Muscle of leg (tissue), 11 donors: ENCODE data around the gene SIX2. TPM values are rescaled to one million over a fixed set of nuclear protein-coding genes. Genes with fewer than 3 reads are reported as not detected.

Experiments
- DNase-seq: peaks from one replicate; pipeline ENCODE4 v3.0.0; 2013
- H3K27ac ChIP-seq: one replicate; pipeline ENCODE4 v1.5.1; 2013; ENCODE audit warnings: mild to moderate bottlenecking, low read length, control low read depth
- H3K27me3 ChIP-seq: one replicate; pipeline ENCODE4 v1.6.1; 2013; ENCODE audit warnings: low read length; ENCODE audit not compliant: control insufficient read depth, insufficient read depth
- H3K36me3 ChIP-seq: one replicate; pipeline ENCODE4 v1.6.1; 2013; ENCODE audit warnings: low read length; ENCODE audit not compliant: control insufficient read depth, insufficient read depth
- H3K4me1 ChIP-seq: one replicate; pipeline ENCODE4 v1.6.1; 2013; ENCODE audit warnings: low read length; ENCODE audit not compliant: control insufficient read depth, insufficient read depth
- H3K4me3 ChIP-seq: one replicate; pipeline ENCODE4 v1.5.1; 2013; ENCODE audit warnings: low read length, control low read depth
- H3K9me3 ChIP-seq: replicated peaks from 2 replicates; pipeline ENCODE4 v1.6.1; 2013; ENCODE audit warnings: low read depth, low read length; ENCODE audit not compliant: control insufficient read depth
- WGBS: methylation state at CpG from one replicate; pipeline ENCODE4 v1.1.5; 2013; ENCODE audit warnings: missing lambda C conversion rate; ENCODE audit not compliant: insufficient coverage; 5-methylcytosine and 5-hydroxymethylcytosine counted together
- polyA plus RNA-seq, 8 donors: library from polyadenylated mRNA; unstranded; fragments of 120-200 nt; gene quantifications; one replicate each; pipeline versions ENCODE4 v1.2.1 to v1.2.3, GENCODE V29; 2013; ENCODE audit warnings: inconsistent platforms in 1 of 8, low replicate concordance in 1 of 8; ENCODE audit not compliant: insufficient read length in 8 of 8, insufficient read depth in 1 of 8
- total RNA-seq: library from RNA; stranded (reverse); fragments of 120-200 nt; gene quantifications from one replicate; pipeline ENCODE4 v1.2.4, GENCODE V29; 2013

The SIX2 gene
- total and polyA plus RNA-seq, 9 donors = 3.3 to 20.0 (median 15.6) TPM

GRCh38 chr2:45024600-45025291, 15.5 kb upstream of the SIX2 start:
- Histone ChIP-seq H3K9me3 (no peaks in the 10 kb centered on the region), H3K27ac (no peak overlapping the region), H3K4me3 (no peak overlapping the region), H3K36me3 (no peaks in the 10 kb centered on the region), H3K4me1 (peaks cover 12% of the 10 kb centered on the region), H3K27me3 (peaks cover 13% of the 10 kb centered on the region)
- WGBS = 100% methylated on average over 1 of the region's 7 CpGs
- DNase-seq = peak; percentile 57

DNA sequence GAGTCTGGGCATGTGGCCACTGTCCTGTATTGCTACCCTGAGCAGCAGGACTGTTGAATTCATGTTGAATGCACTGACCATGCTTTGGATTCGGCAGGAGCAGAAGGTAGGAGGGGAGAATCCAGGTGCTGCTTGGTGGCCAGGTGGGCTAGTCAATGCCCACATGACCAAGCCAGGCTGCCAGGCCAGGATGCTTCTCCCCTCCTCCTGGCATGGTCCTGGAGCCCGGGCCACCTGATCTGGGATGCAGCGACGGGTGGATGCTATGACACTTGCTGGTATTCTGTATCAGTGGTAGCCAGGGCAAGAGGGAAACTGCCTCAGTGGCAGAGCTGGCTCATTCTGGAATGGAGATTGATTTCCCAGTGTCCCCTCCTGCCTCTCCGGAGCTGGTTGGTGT, 14.8 kb upstream of the SIX2 start:
- peaks cover 6% of the 10 kb centered on the region for H3K4me1 ChIP-seq
- no peak overlapping the region for H3K27ac ChIP-seq
- 80% methylated on average over 3 of the region's 5 CpGs for WGBS
- peaks cover 10% of the 10 kb centered on the region for H3K27me3 ChIP-seq
- no peak for DNase-seq
- no peak overlapping the region for H3K4me3 ChIP-seq
- no peaks in the 10 kb centered on the region for H3K9me3 ChIP-seq
- H3K36me3 ChIP-seq = no peaks in the 10 kb centered on the region

DNA sequence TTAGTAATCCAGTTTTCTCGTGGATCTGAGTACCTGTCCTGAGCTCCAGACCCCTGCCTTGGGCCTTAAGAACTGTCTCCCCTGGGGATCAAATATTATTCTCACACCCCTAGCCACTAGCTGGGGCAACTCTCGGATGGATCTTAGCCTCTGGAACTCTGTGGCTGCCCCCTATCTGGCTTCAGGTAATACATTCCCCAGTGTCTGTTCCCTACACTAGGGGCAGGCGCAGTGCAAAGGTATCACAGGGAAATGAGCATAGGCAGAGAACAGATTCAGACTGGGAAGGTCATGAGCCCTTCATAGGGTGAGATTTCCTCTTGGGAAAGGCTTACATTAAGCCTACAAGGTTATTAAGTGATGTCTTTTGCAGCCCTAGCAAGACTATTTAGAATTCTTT, 11.2 kb upstream of the SIX2 start:
- 91% methylated on average over 1 of the region's 3 CpGs for WGBS
- no peak overlapping the region for H3K4me3 ChIP-seq
- peaks cover 15% of the 10 kb centered on the region for H3K27me3 ChIP-seq
- DNase-seq = no peak
- no peak overlapping the region for H3K27ac ChIP-seq
- H3K4me1 ChIP-seq = peaks cover 4% of the 10 kb centered on the region
- no peaks in the 10 kb centered on the region for H3K9me3 ChIP-seq
- no peaks in the 10 kb centered on the region for H3K36me3 ChIP-seq

- no peak overlapping the region for H3K27ac ChIP-seq
- no peaks in the 10 kb centered on the region for H3K36me3 ChIP-seq
- H3K27me3 ChIP-seq = peaks cover 31% of the 10 kb centered on the region
- WGBS = no CpG with 5 or more reads among the region's 1 CpG
- DNase-seq = no peak
- H3K4me3 ChIP-seq = no peak overlapping the region
- H3K9me3 ChIP-seq = no peaks in the 10 kb centered on the region
- H3K4me1 ChIP-seq = peaks cover 14% of the 10 kb centered on the region
Measured at GRCh38 chr2:45018023-45018422, 8.8 kb upstream of the SIX2 start.

- no peak for DNase-seq
- Histone ChIP-seq H3K36me3 (no peaks in the 10 kb centered on the region), H3K27me3 (peaks cover 58% of the 10 kb centered on the region), H3K9me3 (no peaks in the 10 kb centered on the region), H3K27ac (peak overlapping the region; percentile 15), H3K4me1 (peaks cover 41% of the 10 kb centered on the region), H3K4me3 (no peak overlapping the region)
- WGBS = 52% methylated on average over 6 of the region's 7 CpGs
Measured at GRCh38 chr2:45014831-45015230, 5.6 kb upstream of the SIX2 start.

- DNase-seq = peak; percentile 84
- WGBS = 1% methylated on average over 42 of the region's 57 CpGs
- Histone ChIP-seq H3K27me3 (peaks cover 64% of the 10 kb centered on the region), H3K9me3 (no peaks in the 10 kb centered on the region), H3K36me3 (no peaks in the 10 kb centered on the region), H3K4me1 (peaks cover 43% of the 10 kb centered on the region), H3K27ac (peak overlapping the region; percentile 87), H3K4me3 (peak overlapping the region; percentile 52)
Measured at GRCh38 chr2:45014016-45014702, 4.9 kb upstream of the SIX2 start.

- Histone ChIP-seq H3K9me3 (no peaks in the 10 kb centered on the region), H3K36me3 (no peaks in the 10 kb centered on the region), H3K27ac (peak overlapping the region; percentile 42), H3K4me1 (peaks cover 47% of the 10 kb centered on the region), H3K4me3 (peak overlapping the region; percentile 35), H3K27me3 (peaks cover 66% of the 10 kb centered on the region)
- no peak for DNase-seq
- 7% methylated on average over 76 of the region's 83 CpGs for whole genome bisulfite sequencing
Measured at GRCh38 chr2:45013229-45014015, 4.2 kb upstream of the SIX2 start.

- H3K36me3 ChIP-seq = no peaks in the 10 kb centered on the region
- WGBS = 53% methylated on average over 12 of the region's 13 CpGs
- H3K4me1 ChIP-seq = peaks cover 54% of the 10 kb centered on the region
- H3K27ac ChIP-seq = no peak overlapping the region
- no peak overlapping the region for H3K4me3 ChIP-seq
- DNase-seq = no peak
- peaks cover 73% of the 10 kb centered on the region for H3K27me3 ChIP-seq
- H3K9me3 ChIP-seq = no peaks in the 10 kb centered on the region
Measured at GRCh38 chr2:45012733-45013132, 3.5 kb upstream of the SIX2 start.

DNA sequence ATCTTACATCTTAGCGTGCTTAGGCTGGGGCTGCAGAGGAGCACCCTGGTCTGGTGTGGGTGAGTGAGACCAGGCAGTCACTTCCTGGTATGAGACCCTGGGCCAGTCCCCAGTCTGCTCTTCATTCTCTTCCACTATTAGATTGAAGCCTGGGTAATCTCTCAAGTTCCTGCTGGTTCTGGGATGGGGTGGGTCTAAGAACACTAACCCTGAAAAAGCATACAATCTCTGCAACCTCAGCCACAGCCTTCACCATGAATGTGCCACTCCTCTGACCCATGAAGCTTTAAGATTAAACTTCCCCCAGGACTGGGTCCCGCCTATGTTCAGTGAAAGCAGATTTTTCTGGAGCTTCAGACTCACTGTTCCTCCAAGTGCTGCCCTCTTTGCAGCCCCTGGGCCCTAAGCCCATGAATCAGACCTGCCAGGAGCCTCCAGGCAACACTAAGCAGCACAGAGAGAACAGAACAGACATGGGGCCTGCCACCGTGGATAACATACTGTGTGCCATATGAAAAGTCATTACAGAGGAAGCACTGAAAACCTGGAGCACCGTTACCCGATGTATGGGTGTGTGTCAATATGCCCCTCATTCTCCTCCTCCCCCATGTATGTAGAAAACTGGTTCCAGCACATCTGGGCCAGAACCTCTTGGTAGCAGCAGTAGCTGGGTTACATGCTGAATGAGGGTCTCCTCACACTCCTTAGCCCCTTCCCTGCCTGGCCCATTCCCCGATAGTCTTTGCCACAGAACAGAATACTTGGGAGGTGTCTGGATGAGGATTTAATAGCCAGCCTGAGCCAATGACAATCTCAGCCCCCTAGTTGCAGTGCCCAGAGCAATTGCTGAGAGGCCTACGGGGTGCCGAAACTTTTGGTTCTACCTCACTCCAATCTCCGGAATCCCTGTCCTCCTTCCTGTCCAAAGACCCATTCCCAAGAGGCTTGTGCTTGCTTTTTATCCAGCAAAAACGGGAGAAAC, 2.7 kb upstream of the SIX2 start:
- peak; percentile 35 for DNase-seq
- H3K27me3 ChIP-seq = peaks cover 81% of the 10 kb centered on the region
- no peaks in the 10 kb centered on the region for H3K9me3 ChIP-seq
- peaks cover 60% of the 10 kb centered on the region for H3K4me1 ChIP-seq
- H3K27ac ChIP-seq = peak overlapping the region; percentile 25
- no peaks in the 10 kb centered on the region for H3K36me3 ChIP-seq
- 48% methylated on average over 5 of the region's 10 CpGs for WGBS
- no peak overlapping the region for H3K4me3 ChIP-seq
